Thymus (tissue), 11 donors: ENCODE measurements around the gene TMED10. TPM values are rescaled to one million over a fixed set of nuclear protein-coding genes. Genes with fewer than 3 reads are reported as not detected.

ENCODE experiments used
- DNase-seq, 9 donors: peaks; one replicate each; pipeline ENCODE4 v3.0.0-alpha.2; 2013; ENCODE audit warnings: low spot score in 9 of 9, low read depth in 6 of 9, missing footprints in 1 of 9
- H3K27ac ChIP-seq, 2 donors: one replicate each; pipeline ENCODE4 v1.5.1; 2013; ENCODE audit warnings: control low read depth in 1 of 2, low read depth in 1 of 2, low read length in 1 of 2, mild to moderate bottlenecking in 1 of 2, moderate library complexity in 1 of 2
- H3K27me3 ChIP-seq, 2 donors: one replicate each; pipeline ENCODE4 v1.5.1; 2013; ENCODE audit warnings: low read length in 1 of 2; ENCODE audit not compliant: control insufficient read depth in 2 of 2, insufficient read depth in 1 of 2
- H3K36me3 ChIP-seq, 2 donors: one replicate each; pipeline ENCODE4 v1.5.1; 2013; ENCODE audit warnings: low read length in 1 of 2, mild to moderate bottlenecking in 1 of 2, moderate library complexity in 1 of 2; ENCODE audit not compliant: control insufficient read depth in 2 of 2, insufficient read depth in 2 of 2
- H3K4me1 ChIP-seq, 2 donors: one replicate each; pipeline ENCODE4 v1.5.1; 2013; ENCODE audit warnings: low read length in 2 of 2; ENCODE audit not compliant: control insufficient read depth in 2 of 2, insufficient read depth in 2 of 2
- H3K4me3 ChIP-seq, 2 donors: one replicate each; pipeline ENCODE4 v1.5.1; 2013; ENCODE audit warnings: low read length in 2 of 2, control low read depth in 1 of 2, mild to moderate bottlenecking in 1 of 2
- H3K9me3 ChIP-seq, 2 donors: one replicate each; pipeline ENCODE4 v1.5.1; 2013; ENCODE audit warnings: low read length in 1 of 2, mild to moderate bottlenecking in 1 of 2; ENCODE audit not compliant: control insufficient read depth in 2 of 2, insufficient read depth in 1 of 2
- WGBS: extraction: QIAGEN DNeasy Blood & Tissue Kit; methylation state at CpG from one replicate; pipeline ENCODE4 v1.1.7; 2013; 5-methylcytosine and 5-hydroxymethylcytosine counted together
- polyA plus RNA-seq: library from polyadenylated mRNA; stranded (reverse); fragments of 200-250 nt; gene quantifications from one replicate; pipeline ENCODE4 v1.2.3, GENCODE V29; 2013
- total RNA-seq: library from RNA; stranded (reverse); fragments of 120-200 nt; gene quantifications from one replicate; pipeline ENCODE4 v1.2.4, GENCODE V29; 2013
- donor health status: healthy.

TMED10 gene
- total and polyA plus RNA-seq, 2 donors, result 122 to 146 TPM

DNA sequence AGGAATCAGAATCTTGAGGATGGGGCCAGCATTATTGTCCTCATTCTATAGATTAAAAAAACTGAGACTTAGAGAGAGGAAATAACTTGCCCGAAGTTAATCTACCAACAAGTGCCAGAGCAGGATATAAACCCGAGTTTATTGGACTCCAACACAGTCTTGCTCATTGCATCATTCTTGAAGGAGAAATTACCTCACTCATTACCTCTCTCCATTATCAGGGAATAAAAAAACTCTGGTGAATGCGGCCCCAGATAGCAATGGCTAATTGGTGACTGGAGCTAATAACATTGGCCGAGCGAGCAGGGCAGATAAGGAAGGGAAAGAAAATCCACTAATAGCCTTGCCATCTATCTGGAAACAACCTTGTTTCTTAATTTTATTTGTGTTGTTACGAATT, 24.7 kb upstream of the TMED10 start:
- WGBS, result 95% methylated on average over 6 of the region's 6 CpGs
- peaks cover 0 to 2% of the 10 kb centered on the region in 2 donors for H3K4me1 ChIP-seq
- DNase-seq, result no peak

DNA sequence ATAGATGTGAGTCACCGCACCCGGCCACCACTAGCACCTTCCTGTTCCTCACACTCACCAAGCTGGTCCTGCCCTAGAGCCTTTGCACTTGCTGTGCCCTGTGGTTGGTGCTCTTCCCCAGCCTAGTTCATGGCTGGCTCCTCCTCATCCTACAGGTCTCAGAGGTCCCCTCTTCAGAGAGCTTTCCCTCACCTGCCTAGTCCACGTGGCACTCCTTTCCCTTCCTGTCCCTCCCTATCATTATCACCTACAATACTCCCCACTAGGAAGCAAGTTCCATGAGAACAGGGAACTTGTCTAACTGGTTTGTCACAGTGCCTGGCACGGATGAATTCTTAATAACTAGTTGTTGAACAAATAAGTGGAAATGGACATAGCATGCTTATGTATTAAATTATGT, 24.0 kb upstream of the TMED10 start:
- H3K4me1 ChIP-seq, result peaks cover 0 to 2% of the 10 kb centered on the region in 2 donors
- H3K9me3 ChIP-seq, result no peaks in the 10 kb centered on the region
- no peaks in the 10 kb centered on the region for H3K27me3 ChIP-seq
- no peak overlapping the region for H3K4me3 ChIP-seq
- H3K27ac ChIP-seq, result no peak overlapping the region
- WGBS, result 87% methylated on average over 4 of the region's 4 CpGs
- DNase-seq, result no peak
- no peaks in the 10 kb centered on the region for H3K36me3 ChIP-seq

More for the DNA sequence above, 24.7 kb upstream of the TMED10 start:
- Histone ChIP-seq H3K36me3 (no peaks in the 10 kb centered on the region), H3K9me3 (no peaks in the 10 kb centered on the region), H3K27me3 (no peaks in the 10 kb centered on the region), H3K4me3 (no peak overlapping the region), H3K27ac (no peak overlapping the region)

DNA sequence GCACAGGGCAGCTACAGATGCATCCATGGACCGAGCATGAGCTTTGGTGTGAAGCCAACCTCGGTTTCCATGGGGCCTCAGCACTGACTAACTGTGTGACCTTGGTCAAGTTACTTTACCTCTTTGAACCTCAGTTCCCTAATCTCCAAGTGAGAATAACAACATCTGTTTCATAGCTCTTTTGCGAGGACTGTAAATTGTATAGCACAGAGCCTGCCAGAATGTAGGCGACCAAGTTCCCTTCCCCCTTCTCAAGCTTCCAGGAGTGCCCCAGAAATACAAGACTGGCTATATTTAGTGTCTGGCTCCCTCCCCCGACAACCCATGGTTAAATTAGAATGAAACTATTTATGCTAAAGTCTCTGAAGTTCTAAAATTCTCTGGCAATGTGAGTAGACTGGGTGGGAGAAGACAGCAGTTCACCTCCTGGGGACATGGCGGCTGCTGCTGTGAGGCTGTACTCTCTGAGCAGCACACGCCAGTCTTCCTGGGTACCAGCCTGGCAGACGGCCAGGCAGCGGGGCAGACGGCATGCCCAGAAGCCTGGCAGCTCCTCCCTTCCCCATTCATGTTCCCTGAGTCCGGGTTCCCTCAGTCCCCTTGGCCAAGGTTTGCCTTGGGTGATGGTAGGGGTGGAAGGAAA, 22.0 kb upstream of the TMED10 start:
- H3K36me3 ChIP-seq, result no peaks in the 10 kb centered on the region
- peaks cover 0 to 2% of the 10 kb centered on the region in 2 donors for H3K4me1 ChIP-seq
- no peak overlapping the region for H3K27ac ChIP-seq
- 78% methylated on average over 11 of the region's 11 CpGs for WGBS
- H3K4me3 ChIP-seq, result no peak overlapping the region
- no peak for DNase-seq
- no peaks in the 10 kb centered on the region for H3K27me3 ChIP-seq
- no peaks in the 10 kb centered on the region for H3K9me3 ChIP-seq

DNA sequence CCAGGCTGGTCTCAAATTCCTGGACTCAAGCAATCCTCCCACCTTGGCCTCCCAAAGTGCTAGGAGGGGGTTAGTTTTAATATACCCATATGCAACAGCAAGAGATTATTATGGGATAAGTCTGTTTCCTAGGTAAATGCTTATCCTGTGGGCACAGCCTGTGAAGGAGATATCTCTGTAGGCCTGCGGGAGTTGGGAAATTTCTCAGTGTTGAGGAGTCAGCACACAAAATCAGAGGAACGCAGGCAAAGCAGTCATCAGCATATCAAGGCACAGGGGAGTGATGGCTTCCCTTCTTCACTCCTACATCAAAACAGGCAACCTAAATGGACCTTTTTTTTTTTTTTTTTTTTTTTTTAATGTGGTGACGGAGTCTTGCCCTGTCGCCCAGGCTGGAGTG, 20.9 kb upstream of the TMED10 start:
- H3K27me3 ChIP-seq, result no peaks in the 10 kb centered on the region
- no peaks in the 10 kb centered on the region for H3K9me3 ChIP-seq
- DNase-seq, result no peak
- H3K36me3 ChIP-seq, result no peaks in the 10 kb centered on the region
- peaks cover 0 to 2% of the 10 kb centered on the region in 2 donors for H3K4me1 ChIP-seq
- WGBS, result over 99% methylated on average over 4 of the region's 4 CpGs
- no peak overlapping the region for H3K4me3 ChIP-seq
- no peak overlapping the region for H3K27ac ChIP-seq

DNA sequence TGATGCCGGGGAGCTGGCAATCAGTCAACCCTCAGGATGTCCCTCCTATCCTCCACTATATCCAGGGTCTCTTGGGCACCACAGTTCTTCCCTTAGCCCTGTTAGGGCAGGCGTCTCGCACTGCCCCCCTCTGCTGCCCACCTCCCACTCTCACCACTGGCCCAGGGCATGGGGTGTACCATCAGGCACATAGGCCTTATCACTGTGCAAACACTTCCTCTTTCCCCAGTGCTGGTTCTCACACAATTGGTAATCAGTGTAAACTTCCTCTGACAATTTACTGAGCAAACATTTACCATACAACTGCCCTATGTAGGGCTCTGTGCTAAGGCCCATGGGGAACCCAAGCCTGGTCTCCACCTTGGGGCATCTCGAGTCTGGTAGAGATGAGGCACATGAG, 20.1 kb upstream of the TMED10 start:
- no peaks in the 10 kb centered on the region for H3K27me3 ChIP-seq
- 58% methylated on average over 4 of the region's 4 CpGs for WGBS
- DNase-seq, result no peak
- no peaks in the 10 kb centered on the region for H3K9me3 ChIP-seq
- no peak overlapping the region for H3K4me3 ChIP-seq
- H3K4me1 ChIP-seq, result peaks cover 0 to 2% of the 10 kb centered on the region in 2 donors
- H3K36me3 ChIP-seq, result no peaks in the 10 kb centered on the region
- H3K27ac ChIP-seq, result no peak overlapping the region

DNA sequence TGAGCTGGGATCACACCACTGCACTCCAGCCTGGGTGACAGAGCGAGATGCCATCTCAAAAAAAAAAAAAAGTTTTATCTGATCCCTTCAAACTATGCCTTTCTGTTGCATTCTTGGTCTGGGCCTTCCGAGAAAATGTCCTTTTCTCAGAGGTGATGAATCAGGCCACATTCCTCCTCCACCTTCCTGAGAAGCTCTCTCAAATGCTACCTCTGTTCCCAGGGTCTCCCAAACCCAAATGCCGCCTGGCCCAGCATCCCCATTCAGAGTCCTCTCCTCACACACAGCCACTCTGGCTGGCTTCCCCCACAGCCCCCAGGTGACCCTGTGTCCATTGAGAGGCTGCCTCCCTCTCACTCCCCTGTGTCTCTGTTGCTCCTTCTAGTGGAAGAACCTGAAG, 19.7 kb upstream of the TMED10 start:
- Histone ChIP-seq H3K27me3 (no peaks in the 10 kb centered on the region), H3K9me3 (no peaks in the 10 kb centered on the region), H3K36me3 (no peaks in the 10 kb centered on the region), H3K4me1 (peaks cover 0 to 2% of the 10 kb centered on the region in 2 donors), H3K4me3 (no peak overlapping the region), H3K27ac (no peak overlapping the region)
- no peak for DNase-seq
- WGBS, result over 99% methylated on average over 3 of the region's 3 CpGs

DNA sequence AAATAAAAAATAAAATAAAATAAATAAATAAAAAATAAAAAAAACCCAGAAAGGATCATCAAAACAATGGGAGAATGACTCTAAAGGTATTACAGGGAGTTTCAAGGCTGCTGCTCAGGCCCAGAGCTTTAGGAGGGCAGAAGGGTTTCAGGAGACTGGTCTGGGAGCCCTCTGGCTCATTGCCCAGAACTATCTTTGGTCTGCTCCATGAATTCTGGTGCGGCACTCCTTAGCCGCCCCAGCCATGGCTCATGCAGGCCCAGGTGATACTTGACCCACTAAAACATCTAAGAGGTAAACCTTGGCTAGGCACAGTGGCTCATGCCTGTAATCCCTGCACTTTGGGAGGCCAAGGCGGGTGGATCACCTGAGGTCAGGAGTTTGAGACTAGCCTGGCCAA, 14.7 kb upstream of the TMED10 start:
- Histone ChIP-seq H3K4me1 (no peaks in the 10 kb centered on the region), H3K27ac (no peak overlapping the region), H3K4me3 (no peak overlapping the region), H3K27me3 (no peaks in the 10 kb centered on the region), H3K36me3 (no peaks in the 10 kb centered on the region), H3K9me3 (no peaks in the 10 kb centered on the region)
- WGBS, result 97% methylated on average over 3 of the region's 3 CpGs
- no peak for DNase-seq

DNA sequence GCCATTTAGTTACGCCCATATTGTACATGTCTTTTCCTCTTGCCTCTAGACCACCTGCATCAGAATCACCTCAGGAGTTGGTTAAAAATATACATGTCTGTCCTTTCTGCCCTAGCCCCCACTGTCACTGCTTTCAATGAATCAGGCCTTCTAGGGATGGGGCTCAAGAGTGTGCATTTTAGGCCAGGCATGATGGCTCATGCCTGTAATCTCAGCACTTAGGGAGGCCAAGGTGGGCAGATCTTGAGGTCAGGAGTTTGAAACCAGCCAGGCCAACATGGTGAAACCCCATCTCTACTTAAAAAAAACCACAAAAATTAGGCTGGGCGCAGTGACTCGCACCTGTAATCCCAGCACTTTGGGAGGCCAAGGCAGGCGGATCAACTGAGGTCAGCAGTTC, 13.6 kb upstream of the TMED10 start:
- no peaks in the 10 kb centered on the region for H3K4me1 ChIP-seq
- no peak overlapping the region for H3K4me3 ChIP-seq
- no peaks in the 10 kb centered on the region for H3K9me3 ChIP-seq
- H3K36me3 ChIP-seq, result no peaks in the 10 kb centered on the region
- H3K27me3 ChIP-seq, result no peaks in the 10 kb centered on the region
- WGBS, result 96% methylated on average over 4 of the region's 4 CpGs
- no peak for DNase-seq
- no peak overlapping the region for H3K27ac ChIP-seq

DNA sequence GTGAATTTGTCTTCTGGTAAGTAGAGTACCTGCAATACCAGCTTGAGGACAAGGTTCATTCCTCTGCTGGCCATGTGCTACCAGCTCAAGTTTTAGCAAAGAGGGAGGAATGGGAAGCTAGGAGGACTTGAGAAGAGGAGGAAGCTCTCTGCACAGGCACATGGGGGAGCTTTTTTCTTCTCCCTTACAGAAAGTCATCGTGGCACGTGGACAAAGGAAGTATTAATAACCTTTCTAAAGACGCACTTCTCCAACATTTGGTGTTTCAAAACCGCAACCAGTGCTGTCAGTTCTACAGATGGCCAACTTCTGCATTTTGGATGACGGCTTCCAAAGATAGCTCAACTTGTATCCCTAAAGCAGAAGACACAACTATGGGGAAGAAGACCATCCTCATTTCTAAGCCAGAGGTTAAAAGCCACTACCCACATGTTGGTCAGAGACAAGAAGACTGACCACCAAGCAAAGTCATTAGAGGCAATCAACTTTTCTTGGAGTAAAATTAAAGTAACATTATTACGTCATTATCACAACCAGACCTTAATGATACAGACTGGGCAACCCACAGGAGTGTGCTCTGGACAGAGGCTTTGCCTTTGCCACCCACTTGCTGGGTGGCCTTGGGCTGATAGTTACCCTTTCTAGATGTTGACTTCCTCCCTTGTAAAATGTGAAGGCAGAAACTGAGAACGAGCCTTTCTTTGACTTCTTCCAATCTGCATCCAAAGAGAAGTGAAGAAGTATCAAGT, 12.3 kb upstream of the TMED10 start:
- no peaks in the 10 kb centered on the region for H3K9me3 ChIP-seq
- no peaks in the 10 kb centered on the region for H3K27me3 ChIP-seq
- no peak overlapping the region for H3K27ac ChIP-seq
- no peak overlapping the region for H3K4me3 ChIP-seq
- no peaks in the 10 kb centered on the region for H3K36me3 ChIP-seq
- DNase-seq, result peak in 1 of 9 donors; percentile 40
- 32% methylated on average over 7 of the region's 7 CpGs for WGBS
- no peaks in the 10 kb centered on the region for H3K4me1 ChIP-seq
